HCT116 (cell line): Measurements from ENCODE around the gene EXOSC1. TPM values are rescaled to one million over a fixed set of nuclear protein-coding genes. Genes with fewer than 3 reads are reported as not detected.

Source experiments
- ATAC-seq: fragments of 200-7000 bp; cut with Tn5 transposase; 2 replicates; pipeline ENCODE4 v1.9.1; 2020; ENCODE audit warnings: mild to moderate bottlenecking, moderate library complexity
- BruUV-seq: library from RNA; stranded (reverse); fragments of 400-500 nt; replicated peaks from 2 replicates; lab custom pipeline; 2021; lab: Mats Ljungman, UMichigan
- CTCF ChIA-PET: fragments of 300-600 bp; sonication (Branson Sonifier 250); formaldehyde crosslinking; loops from one replicate; lab custom pipeline; 2021; ENCODE audit warnings: antibody characterized with exemption; lab: Charles Lee
- POLR2A ChIA-PET: fragments of 300-600, 350-600 bp; sonication (Branson Sonifier 250); formaldehyde crosslinking; loops from one replicate; lab custom pipeline; 2021; ENCODE audit warnings: antibody characterized with exemption; lab: Charles Lee
- RAD21 ChIA-PET, 2 experiments: fragments of 300-600 bp; sonication (Branson Sonifier 250); formaldehyde crosslinking; loops; one replicate each; lab custom pipeline; 2023; ENCODE audit warnings: low total read pairs in 2 of 2; ENCODE audit not compliant: uncharacterized antibody in 2 of 2, unreplicated experiment in 2 of 2, low non-redundant PET in 1 of 2; lab: Charles Lee
- DNase-seq: peaks from one replicate; pipeline ENCODE4 v3.0.0-alpha.2; 2010; ENCODE audit warnings: low read depth, low spot score
- H2AFZ ChIP-seq: fragments of 200-600 bp; shearing (Covaris generic), sonication (generic); 2 replicates; pipeline ENCODE4 v1.6.1; 2017; ENCODE audit warnings: low read depth, mixed run types, mixed read lengths, antibody characterized with exemption, low read length; ENCODE audit not compliant: poor library complexity, severe bottlenecking
- H3K27ac ChIP-seq: 2 replicates; pipeline ENCODE4 v1.5.1; 2012; ENCODE audit warnings: low read depth, low read length
- H3K27me3 ChIP-seq: fragments of 200-600 bp; sonication (generic); 2 replicates; pipeline ENCODE4 v1.6.1; 2016; ENCODE audit warnings: mixed run types, low read length, mixed read lengths; ENCODE audit not compliant: insufficient read depth
- H3K36me3 ChIP-seq, 2 experiments: fragments of 200-500 bp in 1 of 2; fragments of 200-600 bp in 1 of 2; sonication (Bioruptor generic) in 1 of 2; sonication (generic) in 1 of 2; 2 replicates each; pipeline versions ENCODE4 v1.5.1 to v1.6.1; 2014 to 2016; ENCODE audit warnings: low read length in 2 of 2, inconsistent platforms in 1 of 2, mixed read lengths in 1 of 2, mixed run types in 1 of 2; ENCODE audit not compliant: insufficient read depth in 2 of 2, control insufficient read depth in 1 of 2
- H3K4me1 ChIP-seq, 2 experiments: fragments of 200-600 bp in 1 of 2; sonication (generic) in 1 of 2; 2 replicates each; pipeline versions ENCODE4 v1.5.1 to v1.6.1; 2012 to 2017; ENCODE audit warnings: low read length in 2 of 2, inconsistent platforms in 1 of 2, mild to moderate bottlenecking in 1 of 2, mixed read lengths in 1 of 2, mixed run types in 1 of 2, moderate library complexity in 1 of 2; ENCODE audit not compliant: insufficient read depth in 2 of 2, control insufficient read depth in 1 of 2
- H3K4me2 ChIP-seq: fragments of 200-600 bp; sonication (generic); 2 replicates; pipeline ENCODE4 v1.6.1; 2017; ENCODE audit warnings: mixed run types, low read length, mixed read lengths
- H3K4me3 ChIP-seq, 2 experiments: fragments of 200-600 bp in 1 of 2; sonication (generic) in 1 of 2; replicated peaks in 1 of 2; 2 replicates each; pipeline ENCODE4 v1.5.1; 2011 to 2016; ENCODE audit warnings: low read length in 2 of 2, control low read depth in 1 of 2, low read depth in 1 of 2, mild to moderate bottlenecking in 1 of 2, mixed read lengths in 1 of 2, mixed run types in 1 of 2
- H3K79me2 ChIP-seq: fragments of 200-600 bp; sonication (generic); 2 replicates; pipeline ENCODE4 v1.6.1; 2017; ENCODE audit warnings: mild to moderate bottlenecking, mixed run types, low read length, moderate library complexity, mixed read lengths; ENCODE audit not compliant: insufficient read depth
- H3K9ac ChIP-seq: fragments of 200-600 bp; sonication (generic); 2 replicates; pipeline ENCODE4 v1.6.1; 2016; ENCODE audit warnings: low read length, mixed read lengths
- H3K9me2 ChIP-seq: fragments of 200-600 bp; sonication (generic), shearing (Covaris generic); 2 replicates; pipeline ENCODE4 v1.6.1; 2017; ENCODE audit warnings: mixed run types, mild to moderate bottlenecking, moderate library complexity; ENCODE audit not compliant: insufficient read depth
- H3K9me3 ChIP-seq, 2 experiments: fragments of 200-500 bp in 1 of 2; fragments of 200-600 bp in 1 of 2; sonication (Bioruptor generic) in 1 of 2; sonication (generic) in 1 of 2; 2 replicates each; pipeline ENCODE4 v1.6.1; 2014 to 2017; ENCODE audit warnings: low read length in 2 of 2, mixed read lengths in 2 of 2, inconsistent platforms in 1 of 2, low read depth in 1 of 2, mild to moderate bottlenecking in 1 of 2, mixed run types in 1 of 2, moderate library complexity in 1 of 2; ENCODE audit not compliant: control insufficient read depth in 1 of 2, insufficient read depth in 1 of 2
- H4K20me1 ChIP-seq: fragments of 200-600 bp; sonication (generic), shearing (Covaris generic); 2 replicates; pipeline ENCODE4 v1.6.1; 2017; ENCODE audit warnings: mixed run types, mild to moderate bottlenecking, moderate library complexity; ENCODE audit not compliant: insufficient read depth
- CBX3 ChIP-seq: IDR thresholded peaks from 2 replicates; pipeline ENCODE4 v1.6.1; 2012; ENCODE audit warnings: low read depth
- CEBPB ChIP-seq: IDR thresholded peaks from 2 replicates; pipeline ENCODE4 v1.6.1; 2012; ENCODE audit warnings: low read depth
- EGR1 ChIP-seq: IDR thresholded peaks from 2 replicates; pipeline ENCODE4 v1.6.1; 2012; ENCODE audit warnings: low read depth
- EZH2 ChIP-seq: fragments of 200-600 bp; sonication (generic); IDR thresholded peaks from 2 replicates; pipeline ENCODE4 v1.6.1; 2017; ENCODE audit warnings: antibody characterized with exemption, mixed run types
- JUND ChIP-seq: IDR thresholded peaks from 2 replicates; pipeline ENCODE4 v1.6.1; 2012
- REST ChIP-seq: IDR thresholded peaks from 2 replicates; pipeline ENCODE4 v1.6.1; 2012; ENCODE audit warnings: low read depth
- SIN3A ChIP-seq: IDR thresholded peaks from 2 replicates; pipeline ENCODE4 v1.6.1; 2012; ENCODE audit warnings: low read depth
- SP1 ChIP-seq: IDR thresholded peaks from 2 replicates; pipeline ENCODE4 v1.6.1; 2012; ENCODE audit warnings: low read depth
- ZBTB33 ChIP-seq: IDR thresholded peaks from 2 replicates; pipeline ENCODE4 v1.6.1; 2011; ENCODE audit warnings: mild to moderate bottlenecking, low read length, moderate library complexity; ENCODE audit not compliant: insufficient replicate concordance; ENCODE audit errors: extremely low read depth
- ZFX ChIP-seq: fragments of 450-650 bp; IDR thresholded peaks from 2 replicates; pipeline ENCODE4 v1.6.1; 2017
- intact Hi-C: fragments of 100-400 bp; cut with micrococcal nuclease; formaldehyde crosslinking; loops from 2 replicates; pipeline ENCODE4 v1.10.0; 2022
- total RNA-seq: library from RNA; stranded (reverse); gene quantifications from one replicate; pipeline ENCODE4 v1.2.1, GENCODE V29; 2021; ENCODE audit not compliant: unreplicated experiment

Gene EXOSC1
- total RNA-seq, 1 experiment from 2014 or later, result 38.9 TPM

GRCh38 chr10:97396056-97396455 lies 49.8 kb downstream of the EXOSC1 start:
- Histone ChIP-seq H4K20me1 (no peaks in the 10 kb centered on the region), H3K27me3 (no peaks in the 10 kb centered on the region), H2AFZ (no peak overlapping the region), H3K79me2 (peaks cover 48% of the 10 kb centered on the region), H3K27ac (no peak overlapping the region; the same call in 1 of the 2 replicates), H3K4me1 (peaks cover 0 to 6% of the 10 kb centered on the region in 2 experiments; a peak in 2 of 4 replicates), H3K4me3 (no peak overlapping the region), H3K4me2 (no peak overlapping the region), H3K36me3 (peaks cover 21 to 37% of the 10 kb centered on the region in 2 experiments; a peak in 3 of 4 replicates), H3K9me2 (no peaks in the 10 kb centered on the region), H3K9me3 (no peaks in the 10 kb centered on the region), H3K9ac (no peak overlapping the region)
- intact Hi-C loops, result no loop called here
- ChIA-PET RAD21 (no interaction called here), POLR2A (no interaction called here), CTCF (no interaction called here)
- TF ChIP-seq CBX3 (no peak), REST (no peak), JUND (no peak), ZFX (no peak), SP1 (no peak), EGR1 (no peak), SIN3A (no peak), ZBTB33 (no peak), EZH2 (no peak), CEBPB (no peak)
- no TSS peak for BruUV-seq
- DNase-seq, result no peak
- ATAC-seq, result no peak
